ENCODE measurements around the gene LATS1.
A peak's percentile ranks its signal among the peaks of the same experiment; 100 is the strongest.
"Not testable (repeated sequence)": the region's sequence is repeated elsewhere in the genome, so short reads cannot be mapped to it uniquely, and the experiment has no call there.

LATS1 gene

DNA sequence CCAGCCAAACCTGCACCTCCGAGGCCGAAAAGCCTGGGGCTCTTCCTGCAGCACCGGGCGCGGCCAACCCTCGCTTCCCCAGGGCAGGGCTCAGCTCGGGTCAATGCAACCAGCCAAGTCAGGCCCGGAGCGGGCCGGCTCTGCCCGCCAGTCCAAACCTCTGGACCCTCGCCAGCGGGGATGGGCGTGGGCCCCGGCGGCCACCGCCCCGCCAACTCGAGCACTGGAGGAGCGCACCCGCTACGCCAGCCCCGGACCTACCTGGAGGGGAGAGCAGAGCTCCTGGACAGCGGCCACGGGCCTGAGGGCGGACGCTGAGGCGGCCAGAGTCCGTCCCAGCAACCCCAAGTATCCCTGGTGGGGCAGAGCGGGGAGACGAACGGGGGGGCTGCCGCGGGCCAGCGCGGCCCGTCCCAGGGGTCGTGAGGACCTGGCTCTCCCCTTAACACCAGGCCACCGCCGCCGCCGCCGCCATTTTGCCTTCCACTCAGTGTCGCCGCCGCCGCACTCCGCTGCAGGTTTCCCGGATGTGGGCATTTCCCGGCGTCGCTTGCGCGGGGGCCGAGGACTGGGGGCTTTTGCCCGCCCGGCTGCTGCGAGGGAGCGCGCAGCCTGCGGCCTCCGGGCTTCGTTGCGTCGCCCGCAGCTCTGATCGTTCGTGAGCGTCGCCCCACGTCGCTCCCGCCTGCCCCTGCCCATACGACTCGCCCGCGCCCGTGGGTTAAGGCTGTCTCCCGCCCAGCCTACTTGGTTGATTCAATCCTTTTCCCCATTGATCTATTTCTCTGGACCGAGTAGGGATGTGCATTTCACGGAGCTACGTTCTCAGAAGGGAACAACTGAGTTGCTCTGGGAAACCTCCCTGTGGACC, at the start of gene LATS1:
LATS1 (minus strand) TSS at position 514 of the 871 bp plus-strand sequence. CDS start 15,975 bp downstream, outside the sequence.
- peak; percentile 86 to 90 (median 89) for DNase-seq (ENCODE audit: low read depth in 2 of 3, low spot score in 1 of 3)

DNA sequence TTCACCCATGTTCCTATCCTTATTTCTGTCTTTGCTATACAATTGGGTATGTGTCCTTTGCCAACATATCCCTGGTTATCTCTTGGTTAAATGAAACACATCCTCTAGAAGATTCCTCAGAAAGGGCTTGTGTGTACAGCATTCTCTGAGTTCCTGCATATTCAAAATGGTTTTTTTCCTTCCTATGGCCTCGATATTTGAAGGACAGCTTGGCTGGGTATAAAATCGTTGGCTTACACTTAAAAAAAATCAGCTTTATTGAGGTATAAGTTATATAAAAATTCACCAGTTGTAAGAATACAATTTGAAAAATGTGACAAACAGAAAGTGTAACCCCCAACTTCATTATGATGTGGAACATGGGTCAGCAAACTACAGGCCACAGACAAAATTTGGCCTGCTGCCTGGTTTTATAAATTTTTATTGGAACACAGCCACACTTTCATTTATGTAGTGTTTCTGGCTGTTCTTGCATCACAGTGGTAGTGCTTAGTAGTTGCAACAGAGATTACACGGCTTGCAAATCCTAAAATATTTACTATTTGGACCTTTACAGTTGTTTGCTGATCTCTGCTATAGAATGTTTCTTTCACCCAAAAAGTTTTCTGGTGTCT, 48.4 kb upstream of the LATS1 start:
- no peak for DNase-seq (ENCODE audit: low read depth in 2 of 3, low spot score in 1 of 3)

DNA sequence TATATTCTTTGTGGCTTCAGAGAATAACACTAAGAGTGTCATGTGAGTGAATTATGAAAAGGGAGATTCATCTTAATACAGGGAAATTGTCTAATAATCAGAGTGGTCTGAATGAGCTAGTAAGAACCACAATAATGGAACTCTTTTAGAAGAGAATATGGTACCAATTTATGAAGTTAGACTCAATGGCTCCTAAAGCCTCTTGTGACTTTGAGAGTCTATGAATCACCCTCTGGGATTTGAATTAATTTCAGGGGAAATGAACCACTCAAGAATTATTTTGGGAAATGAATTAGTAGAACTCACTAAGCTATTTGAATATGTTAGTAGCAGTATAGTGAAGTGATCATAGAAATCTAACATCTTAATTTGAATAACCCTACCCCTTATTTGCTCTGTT, 46.0 kb upstream of the LATS1 start:
- DNase-seq (ENCODE audit: low read depth in 2 of 3, low spot score in 1 of 3) = no peak

DNA sequence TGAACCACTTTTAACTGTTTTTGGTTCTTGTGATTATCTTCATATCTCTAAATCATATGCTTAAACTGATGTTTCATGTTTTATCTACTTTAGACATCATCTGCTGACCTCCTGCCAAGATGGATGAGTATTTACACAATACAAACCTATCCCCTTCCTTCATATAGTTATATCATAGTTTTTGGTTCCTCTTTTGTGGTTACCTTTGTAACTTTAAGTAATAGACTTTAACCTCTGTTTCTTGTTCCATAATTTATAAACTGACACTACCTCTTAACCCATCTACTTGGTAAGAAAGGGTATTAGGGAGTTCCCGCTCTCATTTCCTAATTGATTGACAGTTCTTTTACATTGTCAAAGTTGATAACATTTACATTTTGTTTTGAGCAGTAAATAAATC, 43.5 kb upstream of the LATS1 start:
- DNase-seq (ENCODE audit: low read depth in 2 of 3, low spot score in 1 of 3) = no peak

GRCh38 chr6:149756261-149756636, 38.3 kb upstream of the LATS1 start:
- DNase-seq (ENCODE audit: low read depth in 2 of 3, low spot score in 1 of 3) = no peak

DNA sequence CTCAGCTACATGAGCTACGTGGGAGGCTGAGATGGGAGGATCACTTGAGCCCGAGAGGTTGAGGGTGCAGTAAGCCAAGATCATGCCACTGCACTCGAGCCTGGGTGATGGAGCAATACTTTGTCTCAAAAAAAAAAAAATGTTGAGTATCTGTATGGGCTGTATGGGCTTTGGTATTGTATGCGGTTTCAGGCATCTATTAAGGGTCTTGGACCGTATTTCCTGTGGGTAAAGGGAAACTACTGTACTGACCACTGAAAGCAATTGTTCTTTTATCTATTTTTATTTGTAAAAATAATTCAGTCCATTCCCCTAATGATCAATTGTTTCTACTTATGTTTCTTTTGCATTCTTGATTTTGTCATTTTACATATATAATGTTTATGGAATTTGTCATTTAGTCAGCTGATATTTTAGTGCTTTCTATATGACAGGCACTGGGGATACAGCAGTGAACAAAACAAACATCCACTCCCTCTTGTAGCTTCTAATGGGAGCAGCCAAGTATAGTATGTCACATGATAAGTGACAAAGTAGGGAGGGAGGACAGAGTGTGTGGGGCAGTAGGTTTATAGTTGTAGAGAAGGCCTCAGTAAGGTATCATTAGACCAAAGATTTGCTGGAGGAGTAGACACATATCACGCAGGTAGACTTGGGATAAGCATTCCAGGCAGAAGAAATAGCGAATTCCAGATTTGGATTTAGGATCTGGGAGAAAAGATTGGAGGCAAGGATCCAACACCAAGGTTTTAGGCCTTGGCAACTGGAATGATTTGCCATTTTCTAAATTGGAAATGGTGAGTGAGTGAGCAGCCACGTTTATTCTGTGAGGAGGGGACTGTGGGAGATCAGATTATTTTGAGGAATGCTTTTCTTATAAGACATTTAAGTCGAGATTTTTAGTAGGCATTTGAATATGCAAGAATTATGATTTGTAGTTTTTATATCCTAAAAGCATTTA, 37.7 kb upstream of the LATS1 start:
- no peak for DNase-seq (ENCODE audit: low read depth in 2 of 3, low spot score in 1 of 3)

DNA sequence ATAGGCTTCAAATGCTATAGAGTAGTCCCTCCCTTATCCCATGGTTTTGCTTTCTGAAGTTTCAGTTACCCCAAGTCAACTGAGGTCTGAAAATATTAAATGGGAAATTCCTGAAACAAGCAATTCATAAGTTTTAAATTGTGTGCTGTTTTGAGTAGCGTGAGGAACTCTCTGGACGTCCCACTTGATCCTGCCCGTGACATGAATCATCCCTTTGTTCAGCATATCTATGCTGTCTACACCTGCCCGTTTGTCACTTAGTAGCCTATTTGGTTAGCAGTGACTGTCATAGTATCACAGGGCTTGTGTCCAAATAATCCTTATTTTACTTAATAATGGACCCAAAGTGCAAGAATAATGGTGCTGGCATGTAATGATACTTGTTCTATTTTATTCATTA, 36.6 kb upstream of the LATS1 start:
- no peak for DNase-seq (ENCODE audit: low read depth in 2 of 3, low spot score in 1 of 3)

DNA sequence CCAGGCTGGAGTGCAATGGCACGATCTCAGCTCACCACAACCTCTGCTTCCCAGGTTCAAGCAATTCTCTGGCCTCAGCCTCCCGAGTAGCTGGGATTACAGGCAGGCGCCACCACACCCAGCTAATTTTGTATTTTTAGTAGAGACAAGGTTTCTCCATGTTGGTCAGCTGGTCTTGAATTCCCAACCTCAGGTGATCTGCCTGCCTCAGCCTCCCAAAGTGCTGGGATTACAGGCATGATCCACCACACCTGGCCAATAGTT, 35.4 kb upstream of the LATS1 start:
- not testable (repeated sequence) for DNase-seq (ENCODE audit: low read depth in 2 of 3, low spot score in 1 of 3)

DNA sequence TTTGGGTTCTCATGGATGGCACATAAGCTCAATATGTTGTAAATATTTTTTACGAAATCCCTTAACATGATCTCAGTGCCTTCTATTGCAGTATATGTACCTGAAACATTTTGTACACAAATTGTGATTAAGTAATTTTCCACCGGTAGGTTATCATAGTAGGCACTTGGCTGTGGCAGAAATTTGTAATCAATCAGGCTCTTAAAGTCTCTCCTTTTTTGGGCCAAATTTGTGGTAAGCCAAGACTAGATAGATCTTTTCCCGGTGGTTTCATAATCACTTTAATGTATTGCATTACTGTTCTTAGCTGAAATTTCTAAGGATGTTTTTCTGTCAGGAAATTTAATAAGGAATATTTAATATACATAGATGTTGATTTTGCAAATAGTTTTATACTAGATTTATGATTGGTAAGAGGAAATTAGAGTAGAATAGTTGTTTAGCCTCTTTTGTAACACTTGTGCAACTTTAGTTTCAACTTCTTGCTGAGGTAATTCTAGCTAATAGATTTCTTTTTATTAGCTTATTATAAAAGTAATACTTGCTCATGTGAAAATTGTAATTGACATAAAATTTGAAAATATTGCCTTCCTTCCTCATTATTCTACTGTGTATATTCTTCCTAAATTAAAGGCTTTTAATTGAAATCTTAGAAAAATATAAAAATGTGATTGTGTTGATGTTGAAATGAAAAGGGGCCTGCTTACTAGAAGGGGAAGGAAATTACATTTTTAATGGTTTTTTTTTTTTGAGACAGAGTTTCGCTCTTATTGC, 34.9 kb upstream of the LATS1 start:
- DNase-seq (ENCODE audit: low read depth in 2 of 3, low spot score in 1 of 3) = no peak

GRCh38 chr6:149751920-149752319, 34.0 kb upstream of the LATS1 start:
- DNase-seq (ENCODE audit: low read depth in 2 of 3, low spot score in 1 of 3) = not testable (repeated sequence)

- DNase-seq (ENCODE audit: low read depth in 2 of 3, low spot score in 1 of 3) = no peak
These were observed 33.3 kb upstream of the LATS1 start for GRCh38 chr6:149751239-149751638.

- peak; percentile 41 to 47 (median 45) for DNase-seq (ENCODE audit: low read depth in 2 of 3, low spot score in 1 of 3)
These were observed 32.3 kb upstream of the LATS1 start for GRCh38 chr6:149750136-149750609.

DNA sequence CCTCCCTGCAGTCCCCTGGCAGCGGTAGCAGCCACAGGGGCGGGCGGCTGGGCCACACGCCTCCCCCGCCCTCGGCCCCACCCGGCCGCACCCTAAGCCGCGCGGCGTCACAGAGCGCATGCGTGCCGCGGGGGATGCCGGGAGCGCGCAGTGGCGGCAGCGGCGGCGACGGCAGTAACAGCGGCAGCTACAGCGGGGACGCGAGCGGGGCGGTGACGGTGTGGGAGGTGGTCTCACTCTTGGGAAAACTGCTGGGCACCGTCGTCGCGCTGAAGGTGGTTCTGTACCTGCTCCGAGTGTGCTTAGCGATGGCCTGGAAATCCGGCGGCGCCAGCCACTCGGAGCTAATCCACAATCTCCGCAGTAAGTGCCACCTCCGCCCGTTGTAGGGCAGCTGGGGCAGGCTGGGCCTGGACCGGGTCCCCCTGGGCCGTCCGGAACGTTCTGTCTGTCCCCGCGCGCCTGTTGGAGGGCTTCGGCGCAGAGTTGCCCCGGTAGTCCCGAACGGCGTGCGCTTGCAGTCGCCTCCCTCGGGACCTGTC, 31.8 kb upstream of the LATS1 start, which contains the start of gene PCMT1:
PCMT1 (plus strand) TSS at position 148 of the 542 bp plus-strand sequence; CDS start at position 309, 161 bp downstream.
- DNase-seq (ENCODE audit: low read depth in 2 of 3, low spot score in 1 of 3) = peak; percentile 74 to 88 (median 83)

DNA sequence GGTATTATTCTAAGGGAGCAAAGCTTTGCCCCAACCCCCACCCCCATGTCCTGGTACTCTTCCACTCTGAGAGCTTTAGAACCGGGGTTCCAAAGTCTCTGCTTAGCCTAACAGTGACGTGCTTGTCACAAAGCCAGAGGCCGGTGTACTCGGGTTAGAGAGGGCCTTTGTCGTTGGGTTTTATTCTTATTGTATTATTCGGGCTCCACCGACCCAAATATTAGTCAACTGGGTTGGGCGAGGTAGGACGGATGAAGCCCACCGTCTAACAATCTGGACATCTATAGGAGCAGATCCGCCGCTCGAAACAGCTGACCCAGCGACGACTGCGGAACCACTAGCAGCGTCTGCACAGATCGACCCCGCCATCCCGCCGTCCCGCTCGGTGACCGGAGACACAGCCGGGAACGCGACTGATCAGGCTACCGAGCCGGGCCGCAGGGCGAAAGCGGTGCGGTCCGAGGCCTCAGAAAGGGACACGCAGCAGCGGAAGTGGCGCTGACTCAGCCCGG, 31.2 kb upstream of the LATS1 start:
- DNase-seq (ENCODE audit: low read depth in 2 of 3, low spot score in 1 of 3) = not testable (repeated sequence)

DNA sequence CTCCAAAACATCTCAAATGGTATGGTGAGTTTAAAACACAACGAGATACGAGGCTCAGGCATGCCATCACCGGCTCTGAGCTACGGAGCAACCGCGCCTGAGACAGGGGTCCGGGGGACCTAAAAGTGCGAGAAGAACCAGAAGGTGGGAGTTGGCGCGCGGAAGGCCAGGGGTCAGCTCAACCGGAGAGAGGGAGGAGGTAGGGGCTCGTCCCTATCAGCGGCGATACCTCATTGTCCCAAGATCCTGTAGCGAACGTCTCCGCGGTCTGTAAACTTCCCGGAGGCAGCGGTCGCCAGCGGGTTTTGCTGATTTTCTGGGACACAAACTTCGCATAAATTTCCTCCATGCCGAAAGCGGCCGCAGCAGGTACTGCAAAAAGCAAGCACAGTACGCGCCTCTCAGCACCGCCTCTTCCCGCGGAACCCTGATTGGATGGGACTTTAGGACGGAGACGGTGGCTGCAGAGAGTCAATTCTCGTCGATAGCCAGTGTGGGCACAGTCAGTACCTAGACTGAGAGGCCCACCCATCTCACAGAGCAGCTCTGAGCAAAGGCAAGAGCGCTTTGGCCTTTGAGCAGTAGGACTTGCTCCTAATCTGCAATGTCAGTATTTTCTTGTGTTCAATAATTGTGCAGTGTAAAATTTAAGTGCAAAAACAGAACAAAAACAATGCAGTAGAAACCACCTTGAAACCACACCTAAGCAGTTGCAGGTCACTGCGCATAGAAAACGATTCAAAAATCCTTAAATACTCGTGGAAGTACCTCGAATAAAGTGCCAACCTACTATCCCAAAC, 28.4 kb upstream of the LATS1 start, which contains the start of gene NUP43:
NUP43 (minus strand) TSS at position 383 of the 800 bp plus-strand sequence; CDS start at position 349, 34 bp downstream.
- DNase-seq (ENCODE audit: low read depth in 2 of 3, low spot score in 1 of 3) = peak; percentile 88 to 93 (median 91)

- not testable (repeated sequence) for DNase-seq (ENCODE audit: low read depth in 2 of 3, low spot score in 1 of 3)
These were observed 27.4 kb upstream of the LATS1 start for GRCh38 chr6:149745252-149745651.

- DNase-seq (ENCODE audit: low read depth in 2 of 3, low spot score in 1 of 3) = no peak
These were observed 17.0 kb upstream of the LATS1 start for GRCh38 chr6:149734915-149735314.

- DNase-seq (ENCODE audit: low read depth in 2 of 3, low spot score in 1 of 3) = no peak
These were observed 15.3 kb upstream of the LATS1 start for GRCh38 chr6:149733089-149733720.

DNA sequence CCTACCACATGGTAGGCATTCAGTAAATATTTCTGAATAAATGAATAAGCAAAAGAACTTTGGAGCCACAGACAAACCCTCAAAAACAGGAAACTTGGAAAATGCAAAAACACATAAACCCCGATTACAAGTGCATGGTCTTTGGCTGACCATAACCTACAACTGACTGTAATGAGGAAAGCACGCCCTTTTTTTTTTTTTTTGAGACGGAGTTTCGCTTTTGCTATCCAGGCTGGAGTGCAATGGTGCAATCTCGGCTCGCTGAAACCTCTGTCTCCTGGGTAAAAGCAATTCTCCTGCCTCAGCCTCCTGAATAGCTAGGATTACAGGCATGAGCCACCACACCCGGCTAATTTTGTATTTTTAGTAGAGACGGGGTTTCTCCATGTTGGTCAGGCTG, 11.9 kb upstream of the LATS1 start:
- no peak for DNase-seq (ENCODE audit: low read depth in 2 of 3, low spot score in 1 of 3)

Measured in stimulated activated CD4-positive, alpha-beta T cell treated with anti-CD3 and anti-CD28 coated beads, Interleukin-12 subunit alpha, Interleukin-12 subunit beta, amount 100 ng/mL, for 48 hours (primary cell).